Muscle layer of duodenum (tissue), 2 donors: ENCODE measurements around the gene GNG8.
A peak's percentile ranks its signal among the peaks of the same experiment; 100 is the strongest.

ENCODE experiments used
- H3K27ac ChIP-seq: one replicate; pipeline ENCODE4 v1.7.0; 2013; ENCODE audit warnings: mild to moderate bottlenecking, low read length
- H3K27me3 ChIP-seq: one replicate; pipeline ENCODE4 v1.7.0; 2013; ENCODE audit warnings: low read depth, mild to moderate bottlenecking, control low read depth, low read length
- H3K36me3 ChIP-seq, 2 donors: one replicate each; pipeline ENCODE4 v1.7.0; 2013; ENCODE audit warnings: low read length in 2 of 2, control low read depth in 1 of 2, mild to moderate bottlenecking in 1 of 2; ENCODE audit not compliant: insufficient read depth in 2 of 2, control insufficient read depth in 1 of 2
- H3K4me1 ChIP-seq, 2 donors: one replicate each; pipeline ENCODE4 v1.7.0; 2013; ENCODE audit warnings: low read length in 2 of 2, mild to moderate bottlenecking in 2 of 2, control low read depth in 1 of 2, moderate library complexity in 1 of 2; ENCODE audit not compliant: insufficient read depth in 2 of 2, control insufficient read depth in 1 of 2
- H3K4me3 ChIP-seq, 2 donors: one replicate each; pipeline ENCODE4 v1.7.0; 2013; ENCODE audit warnings: low read length in 2 of 2, low read depth in 1 of 2, mild to moderate bottlenecking in 1 of 2
- H3K9me3 ChIP-seq, 2 donors: one replicate each; pipeline ENCODE4 v1.7.0; 2013; ENCODE audit warnings: low read length in 2 of 2, control low read depth in 1 of 2, mild to moderate bottlenecking in 1 of 2; ENCODE audit not compliant: control insufficient read depth in 1 of 2
- donor health status: healthy.

GNG8 gene

DNA sequence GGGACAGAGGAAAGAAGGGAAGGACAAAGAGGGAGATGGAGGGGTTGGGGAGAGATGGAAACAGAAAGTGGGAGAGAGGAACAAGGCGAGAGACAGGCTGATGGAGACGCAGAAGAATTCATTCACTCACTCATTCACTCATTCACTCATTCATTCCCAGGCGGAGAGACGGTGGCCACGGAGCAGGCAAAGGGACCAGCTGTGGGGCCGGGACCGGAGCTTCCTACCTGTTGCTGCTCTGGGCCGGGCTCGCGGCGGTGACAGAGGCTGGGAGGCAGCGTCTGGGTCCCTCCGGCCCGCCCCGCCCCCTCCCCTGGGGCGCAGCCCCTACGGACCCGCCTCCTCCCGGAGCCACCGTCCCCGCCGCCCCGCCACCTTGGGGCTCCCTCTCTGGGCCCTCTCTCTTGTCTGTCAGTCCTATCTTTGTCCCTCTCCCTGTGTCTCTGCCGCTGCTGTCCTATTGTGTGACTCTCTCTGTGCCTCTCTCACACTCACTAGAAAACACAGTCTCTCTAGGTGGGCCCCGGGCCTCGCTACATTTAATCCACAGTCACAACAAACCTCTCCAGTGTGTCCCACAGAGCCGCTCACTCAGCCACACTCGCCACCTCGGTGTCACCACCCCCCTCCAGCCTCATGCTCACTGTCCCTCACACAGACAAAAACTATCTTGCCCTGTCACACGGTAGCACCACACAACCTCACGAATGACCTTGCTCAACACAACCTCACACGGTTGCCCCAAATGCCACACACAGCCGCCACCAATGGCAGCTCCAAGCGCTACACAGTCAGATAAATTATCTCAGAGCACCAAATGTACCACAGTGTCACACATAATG lies at the start of gene GNG8:
Gene GNG8 (minus strand): TSS at position 283 of the 842 bp plus-strand sequence. CDS start 1,520 bp downstream, outside the sequence.
- H3K4me3 ChIP-seq, result no peak within 1 kb of the TSS
- H3K27ac ChIP-seq, result no peak within 1 kb of the TSS
- no peaks in the 10 kb centered on the region for H3K9me3 ChIP-seq
- H3K36me3 ChIP-seq, result no peaks in the 10 kb centered on the region
- no peaks in the 10 kb centered on the region for H3K27me3 ChIP-seq
- peaks cover 11 to 32% of the 10 kb centered on the region in 2 donors for H3K4me1 ChIP-seq

DNA sequence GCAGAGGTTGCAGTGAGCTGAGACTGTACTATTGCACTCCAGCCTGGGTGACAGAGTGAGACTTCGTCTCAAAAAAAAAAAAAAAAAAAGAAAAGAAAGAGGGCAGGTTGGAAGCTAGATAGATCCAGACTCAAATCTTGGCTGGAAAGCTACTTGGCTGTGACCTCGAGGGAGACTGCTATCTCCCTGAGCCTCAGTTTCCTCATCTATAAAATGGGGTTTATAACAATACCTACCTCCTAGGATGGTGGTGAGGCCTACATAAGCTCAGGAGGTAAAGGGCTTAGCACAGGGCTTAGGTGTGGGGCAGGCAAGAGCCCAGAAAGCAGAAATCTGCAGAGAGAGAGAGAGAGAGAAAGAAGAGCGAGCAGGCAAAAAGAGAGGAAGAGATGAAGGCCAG lies 49.2 kb upstream of the GNG8 start:
- Histone ChIP-seq H3K27me3 (no peaks in the 10 kb centered on the region), H3K4me1 (no peaks in the 10 kb centered on the region), H3K27ac (no peak overlapping the region), H3K9me3 (no peaks in the 10 kb centered on the region), H3K4me3 (no peak overlapping the region), H3K36me3 (peaks cover 19 to 63% of the 10 kb centered on the region in 2 donors)

DNA sequence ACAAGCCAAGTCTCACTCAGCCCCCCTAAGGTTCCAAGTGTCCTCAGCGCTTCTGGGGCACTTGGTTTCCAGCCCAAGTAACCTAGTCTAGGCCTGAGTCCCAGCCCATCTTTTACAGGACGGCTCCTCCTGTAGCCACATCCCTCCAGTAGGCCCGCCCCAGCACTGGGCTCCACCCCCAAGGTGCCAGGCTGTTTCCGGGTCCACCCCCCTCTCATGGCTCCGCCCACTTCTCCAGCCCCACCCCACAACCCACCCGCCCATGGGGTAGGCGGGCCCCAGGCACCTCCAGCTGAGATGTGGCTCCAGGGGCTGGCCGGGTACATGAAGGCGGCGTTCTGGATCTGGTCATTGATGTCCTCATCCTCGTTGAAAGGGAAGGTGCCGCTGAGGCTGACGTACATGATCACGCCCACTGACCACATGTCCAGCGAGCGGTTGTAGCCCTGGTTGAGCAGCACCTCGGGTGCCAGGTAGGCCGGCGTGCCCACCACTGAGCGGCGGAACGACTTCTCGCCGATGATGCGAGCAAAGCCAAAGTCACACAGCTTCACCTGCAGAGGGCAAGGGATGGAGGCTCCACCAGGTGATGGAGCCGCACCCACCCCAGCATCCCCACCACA lies 42.2 kb upstream of the GNG8 start:
- Histone ChIP-seq H3K36me3 (peaks cover 17 to 48% of the 10 kb centered on the region in 2 donors), H3K4me3 (no peak overlapping the region), H3K27me3 (no peaks in the 10 kb centered on the region), H3K4me1 (no peaks in the 10 kb centered on the region), H3K9me3 (no peaks in the 10 kb centered on the region), H3K27ac (no peak overlapping the region)

DNA sequence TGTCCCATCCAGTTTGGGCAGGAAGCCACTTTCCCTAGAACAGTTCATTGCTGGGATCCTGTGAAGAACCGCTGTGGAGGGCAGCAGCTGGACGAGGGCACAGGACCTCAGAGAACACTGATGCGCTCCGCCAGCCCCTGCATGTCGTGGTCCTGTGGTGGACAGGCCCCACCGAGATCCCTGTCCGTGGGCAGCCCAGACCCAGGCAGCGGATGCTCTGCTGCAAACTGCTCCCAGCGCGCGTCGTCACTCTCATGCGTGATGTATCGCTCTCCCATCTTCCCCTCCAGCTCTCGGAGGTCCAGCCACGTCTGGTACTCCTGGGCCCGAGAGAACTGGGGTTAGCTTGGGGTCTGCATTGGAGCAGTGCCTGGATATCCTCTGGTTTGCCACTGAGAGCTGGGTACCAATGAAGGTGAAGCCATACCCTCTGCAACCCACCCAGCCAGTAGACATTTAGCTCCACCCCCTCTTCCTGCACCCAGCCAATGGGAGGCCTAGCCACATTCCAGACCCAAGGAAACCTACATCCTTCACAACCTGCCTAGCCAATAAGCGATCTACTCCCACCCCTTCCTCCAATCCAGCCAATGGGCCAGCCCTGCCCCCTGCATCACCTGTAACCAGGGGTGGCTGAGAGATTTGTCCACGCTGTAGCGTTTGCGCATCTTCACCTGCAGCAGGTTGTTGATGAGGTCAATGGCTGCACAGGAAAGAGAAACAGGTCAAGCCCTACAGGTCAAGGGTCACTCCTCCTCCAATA lies 38.6 kb upstream of the GNG8 start:
- Histone ChIP-seq H3K27me3 (no peaks in the 10 kb centered on the region), H3K4me3 (no peak overlapping the region), H3K4me1 (no peaks in the 10 kb centered on the region), H3K36me3 (peaks cover 17 to 42% of the 10 kb centered on the region in 2 donors), H3K9me3 (no peaks in the 10 kb centered on the region), H3K27ac (no peak overlapping the region)

DNA sequence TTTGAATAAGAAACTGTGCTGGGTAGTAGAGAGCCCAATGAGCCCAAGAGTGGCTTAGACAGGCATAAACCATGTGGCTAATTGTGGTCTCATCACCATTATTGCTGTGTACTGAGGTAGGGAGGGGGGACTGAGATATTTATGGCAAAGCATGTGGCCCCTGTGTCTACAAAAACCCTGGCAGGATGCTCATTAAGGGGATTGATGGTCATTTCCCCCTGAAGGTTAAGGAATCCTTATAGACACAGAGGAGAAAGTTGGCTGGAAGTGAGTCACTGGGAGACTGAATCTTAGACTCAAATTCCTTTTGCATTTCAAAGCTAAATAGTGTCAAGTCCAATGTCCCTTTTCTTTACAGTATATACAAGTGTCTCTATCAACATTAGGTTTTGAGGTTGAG lies 34.8 kb upstream of the GNG8 start:
- H3K27ac ChIP-seq, result no peak overlapping the region
- peaks cover 12 to 21% of the 10 kb centered on the region in 2 donors for H3K36me3 ChIP-seq
- H3K4me3 ChIP-seq, result no peak overlapping the region
- no peaks in the 10 kb centered on the region for H3K9me3 ChIP-seq
- H3K27me3 ChIP-seq, result no peaks in the 10 kb centered on the region
- H3K4me1 ChIP-seq, result no peaks in the 10 kb centered on the region

DNA sequence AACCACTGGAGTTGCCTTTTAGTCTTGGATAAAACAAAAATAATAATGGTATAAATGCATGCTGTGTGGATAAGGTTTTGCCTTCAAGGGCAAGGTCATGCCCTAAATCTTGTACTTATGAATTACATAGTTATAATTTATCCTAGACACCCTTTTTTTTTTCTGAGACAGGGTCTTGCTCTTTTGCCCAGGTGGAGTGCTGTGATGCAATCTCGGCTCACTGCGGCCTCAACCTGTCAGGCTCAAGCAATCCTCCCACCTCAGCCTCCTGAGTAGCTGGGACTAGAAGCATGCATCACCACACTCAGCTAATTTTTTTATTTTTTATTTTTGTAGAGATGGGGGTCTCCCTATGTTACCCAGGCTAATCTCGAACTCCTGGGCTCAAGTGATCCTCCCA lies 32.7 kb upstream of the GNG8 start:
- H3K27ac ChIP-seq, result no peak overlapping the region
- H3K36me3 ChIP-seq, result peaks cover 0 to 8% of the 10 kb centered on the region in 2 donors

DNA sequence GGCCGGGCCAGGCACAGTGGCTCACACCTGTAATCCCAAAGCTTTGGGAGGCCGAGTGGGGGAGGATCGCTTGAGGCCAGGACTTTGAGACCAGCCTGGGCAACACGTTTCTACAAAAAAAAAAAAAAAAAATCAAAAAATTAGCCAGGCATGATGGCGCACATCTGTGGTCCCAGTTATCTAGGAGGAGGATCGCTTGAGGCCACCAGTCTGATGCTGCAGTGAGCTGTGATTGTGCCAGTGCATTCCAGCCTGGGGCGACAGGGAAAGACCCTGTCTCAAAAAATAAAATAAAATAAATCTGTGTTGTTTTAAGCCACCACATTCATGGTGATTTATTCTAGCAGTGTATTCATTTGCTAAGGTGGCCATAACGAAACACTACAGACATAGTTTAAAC lies 29.1 kb upstream of the GNG8 start:
- no peaks in the 10 kb centered on the region for H3K9me3 ChIP-seq

More for the DNA sequence above, 32.7 kb upstream of the GNG8 start:
- H3K4me3 ChIP-seq, result no peak overlapping the region
- H3K9me3 ChIP-seq, result no peaks in the 10 kb centered on the region
- no peaks in the 10 kb centered on the region for H3K27me3 ChIP-seq
- no peaks in the 10 kb centered on the region for H3K4me1 ChIP-seq

DNA sequence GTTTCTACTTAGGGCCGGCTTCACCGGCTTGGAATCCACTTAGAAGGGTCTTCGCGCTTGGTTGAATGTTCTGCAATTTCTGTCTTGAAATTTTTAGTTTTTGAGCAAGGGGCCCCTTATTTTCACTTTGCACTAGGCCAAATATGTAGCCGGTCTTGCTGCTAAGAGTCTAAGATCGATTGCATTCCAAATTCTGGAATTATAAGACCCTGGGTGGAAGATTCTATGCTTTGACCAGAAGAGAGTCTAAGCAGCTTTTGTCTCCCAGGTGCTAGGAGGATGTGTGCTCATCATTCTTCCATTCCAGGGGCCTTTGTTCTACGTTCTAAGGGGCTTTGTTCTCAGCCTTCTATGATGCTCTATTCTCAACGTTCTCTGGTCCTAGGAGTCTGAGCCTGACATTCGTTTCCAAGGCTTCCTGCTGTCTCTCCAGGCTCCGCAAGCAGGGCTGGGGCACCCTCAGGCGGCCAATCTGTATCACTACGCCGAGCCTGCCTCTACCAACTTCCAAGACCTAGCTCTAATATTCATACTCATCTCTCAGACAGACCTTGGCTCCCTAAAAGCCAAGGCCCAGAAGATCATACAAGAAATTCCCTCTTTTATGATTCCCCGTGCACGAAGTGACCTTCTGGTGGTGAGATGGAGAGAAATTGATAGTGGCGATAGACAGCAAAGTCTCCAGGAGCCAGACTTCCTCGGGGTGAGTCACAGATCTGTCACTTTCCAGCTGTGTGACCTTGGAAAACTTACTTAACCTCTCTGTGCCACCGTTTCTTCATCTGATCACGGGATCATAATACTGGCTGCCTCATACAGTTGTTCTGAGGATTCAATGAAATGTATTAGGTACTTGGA lies 26.0 kb upstream of the GNG8 start:
- no peaks in the 10 kb centered on the region for H3K36me3 ChIP-seq
- H3K9me3 ChIP-seq, result no peaks in the 10 kb centered on the region
- peaks cover 4 to 30% of the 10 kb centered on the region in 2 donors for H3K4me1 ChIP-seq
- peak overlapping the region; percentile 72 to 75 for H3K4me3 ChIP-seq
- H3K27me3 ChIP-seq, result no peaks in the 10 kb centered on the region
- peak overlapping the region; percentile 74 for H3K27ac ChIP-seq

More for the DNA sequence above, 29.1 kb upstream of the GNG8 start:
- Histone ChIP-seq H3K27ac (no peak overlapping the region), H3K4me3 (no peak overlapping the region), H3K36me3 (no peaks in the 10 kb centered on the region), H3K4me1 (peaks cover 4 to 13% of the 10 kb centered on the region in 2 donors), H3K27me3 (no peaks in the 10 kb centered on the region)

DNA sequence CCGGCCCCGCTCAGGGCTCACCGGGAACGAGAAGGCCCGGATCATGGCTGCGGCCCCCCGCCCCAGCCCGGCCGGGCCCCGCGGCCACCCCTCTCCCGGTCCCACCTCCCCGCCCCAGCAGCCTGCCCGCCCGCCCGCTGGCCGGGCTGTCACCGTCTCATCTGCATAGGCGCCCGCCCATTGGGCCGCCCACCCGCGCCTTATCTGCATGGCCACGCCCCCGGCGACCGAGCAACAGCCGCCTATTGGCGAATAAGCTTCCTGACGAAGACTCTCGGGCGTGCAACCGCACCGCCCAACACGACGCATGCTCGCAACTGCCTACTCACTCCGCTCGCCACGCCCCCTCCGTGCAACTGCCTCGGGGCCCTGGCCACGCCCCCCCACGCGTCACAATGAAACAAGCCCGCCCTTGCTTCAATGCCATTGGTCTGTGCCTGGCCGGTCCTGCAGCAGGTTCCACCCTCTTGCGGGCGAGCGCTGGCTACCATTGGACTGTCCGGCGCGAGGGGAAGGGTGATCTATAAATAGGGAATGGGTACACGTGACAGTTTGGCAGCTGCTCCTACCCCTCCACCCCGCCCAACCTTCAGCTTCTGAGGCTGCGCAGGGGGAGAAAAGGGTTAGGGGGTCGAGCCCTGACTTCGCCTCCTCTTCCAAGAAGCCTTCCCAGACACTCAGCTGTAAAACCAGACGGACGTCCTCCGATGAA lies 25.2 kb upstream of the GNG8 start, which contains the start of gene DACT3:
Gene DACT3 (minus strand): TSS at position 163 of the 712 bp plus-strand sequence. CDS start 118 bp downstream, at position 45.
- Histone ChIP-seq H3K27me3 (no peaks in the 10 kb centered on the region), H3K27ac (peak within 1 kb of the TSS; percentile 74), H3K4me1 (peaks cover 4 to 30% of the 10 kb centered on the region in 2 donors), H3K36me3 (no peaks in the 10 kb centered on the region), H3K9me3 (no peaks in the 10 kb centered on the region), H3K4me3 (peak within 1 kb of the TSS; percentile 72 to 75)

DNA sequence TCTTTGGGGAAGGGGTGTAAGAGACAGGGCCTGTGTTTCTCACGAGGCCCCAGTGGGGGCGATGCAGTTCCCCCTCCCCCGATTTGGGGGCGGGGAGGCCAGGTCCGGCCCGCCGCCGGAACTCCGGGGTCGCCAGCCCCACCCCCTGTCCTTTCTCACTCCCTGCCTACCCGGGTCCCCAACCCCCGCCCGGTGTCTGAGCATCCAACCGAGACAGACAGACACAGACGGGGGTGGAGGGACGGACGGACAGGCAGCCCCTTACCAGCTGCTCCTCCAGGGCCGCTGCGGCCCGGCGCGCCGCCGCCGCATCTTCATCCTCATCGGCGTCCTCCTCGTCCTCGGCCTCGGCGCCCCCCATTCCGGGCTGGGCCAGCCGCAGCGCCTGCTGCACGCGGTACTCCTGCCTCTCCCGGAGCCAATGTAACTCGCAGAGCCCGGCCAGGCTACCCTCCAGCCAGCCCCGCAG lies 24.6 kb upstream of the GNG8 start:
- Histone ChIP-seq H3K9me3 (no peaks in the 10 kb centered on the region), H3K27ac (peak overlapping the region; percentile 23), H3K27me3 (no peaks in the 10 kb centered on the region), H3K36me3 (no peaks in the 10 kb centered on the region), H3K4me3 (peak overlapping the region; percentile 47 to 75), H3K4me1 (peaks cover 4 to 31% of the 10 kb centered on the region in 2 donors)
